NCI-H146 (cell line): ENCODE data around the gene IZUMO4.

Experiments used
- DNase-seq: peaks from one replicate; lab custom pipeline; 2025; lab: John Stamatoyannopoulos, UW

The IZUMO4 gene

GRCh38 chr19:2148482-2149135, 51.9 kb downstream of the IZUMO4 start:
- no peak for DNase-seq
